GM19351 (cell line): ENCODE results near the gene RTKN.

Experiments
- ATAC-seq: cut with Tn5 transposase; IDR thresholded peaks from one replicate; pipeline ENCODE4 v1.9.1; 2021; ENCODE audit warnings: mild to moderate bottlenecking, moderate library complexity; ENCODE audit not compliant: unreplicated experiment

The RTKN gene

GRCh38 chr2:74381751-74382150 is 60.0 kb downstream of the RTKN start:
- no peak for ATAC-seq

- no peak for ATAC-seq
Measured at GRCh38 chr2:74379851-74380789, 61.6 kb downstream of the RTKN start, which contains the start of gene DCTN1. DCTN1 (minus strand) TSS chr2:74380311; CDS start chr2:74380037, 274 bp downstream.

GRCh38 chr2:74378007-74378406 is 63.7 kb downstream of the RTKN start:
- ATAC-seq = no peak

- no peak for ATAC-seq
Measured at GRCh38 chr2:74375838-74376237, 65.9 kb downstream of the RTKN start.
